Sigmoid colon (tissue), 4 donors: ENCODE measurements around the gene ASPHD2.

Source experiments
- EP300 ChIP-seq, 4 donors: sonication (generic); formaldehyde crosslinking; IDR thresholded peaks; one replicate each; pipeline ENCODE4 v1.6.1; 2017; ENCODE audit warnings: antibody characterized with exemption in 4 of 4
- POLR2A ChIP-seq, 2 donors: fragments of 450-650 bp; IDR thresholded peaks; one replicate each; pipeline ENCODE4 v1.6.1; 2016; ENCODE audit warnings: antibody characterized with exemption in 2 of 2, mild to moderate bottlenecking in 2 of 2, moderate library complexity in 2 of 2
- POLR2AphosphoS5 ChIP-seq, 4 donors: sonication (generic); formaldehyde crosslinking; IDR thresholded peaks; one replicate each; pipeline ENCODE4 v1.6.1; 2017; ENCODE audit warnings: antibody characterized with exemption in 4 of 4
- TF ChIP-seq, protein P1 (sequence below), 4 experiments: fragments of 450-650 bp in 3 of 4; fragments of 200-600 bp in 1 of 4; IDR thresholded peaks; one replicate each; pipeline ENCODE4 v1.5.1; 2016 to 2019; ENCODE audit warnings: antibody characterized with exemption in 4 of 4, mild to moderate bottlenecking in 3 of 4, moderate library complexity in 2 of 4

DNA sequence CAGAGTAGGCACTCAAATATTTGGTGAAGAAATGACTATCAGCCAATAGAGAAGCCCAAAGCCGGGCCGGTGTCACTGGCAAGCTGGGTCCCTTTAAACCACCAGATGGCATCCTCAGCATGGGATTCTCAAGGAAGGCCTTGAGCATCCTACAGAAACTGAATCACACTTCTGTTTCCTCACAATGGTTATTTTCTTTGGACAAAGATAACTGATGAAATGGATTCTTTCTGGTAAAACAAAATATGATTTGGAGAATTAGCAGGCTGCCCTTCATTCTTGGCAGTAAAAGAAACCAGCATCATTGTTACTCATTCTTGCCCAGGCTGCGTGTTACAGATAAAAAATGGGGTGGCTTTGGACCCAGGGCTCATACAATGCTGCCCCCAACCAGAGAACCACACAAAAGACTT is 30.3 kb upstream of the ASPHD2 start:
- TF ChIP-seq, protein P1, sequence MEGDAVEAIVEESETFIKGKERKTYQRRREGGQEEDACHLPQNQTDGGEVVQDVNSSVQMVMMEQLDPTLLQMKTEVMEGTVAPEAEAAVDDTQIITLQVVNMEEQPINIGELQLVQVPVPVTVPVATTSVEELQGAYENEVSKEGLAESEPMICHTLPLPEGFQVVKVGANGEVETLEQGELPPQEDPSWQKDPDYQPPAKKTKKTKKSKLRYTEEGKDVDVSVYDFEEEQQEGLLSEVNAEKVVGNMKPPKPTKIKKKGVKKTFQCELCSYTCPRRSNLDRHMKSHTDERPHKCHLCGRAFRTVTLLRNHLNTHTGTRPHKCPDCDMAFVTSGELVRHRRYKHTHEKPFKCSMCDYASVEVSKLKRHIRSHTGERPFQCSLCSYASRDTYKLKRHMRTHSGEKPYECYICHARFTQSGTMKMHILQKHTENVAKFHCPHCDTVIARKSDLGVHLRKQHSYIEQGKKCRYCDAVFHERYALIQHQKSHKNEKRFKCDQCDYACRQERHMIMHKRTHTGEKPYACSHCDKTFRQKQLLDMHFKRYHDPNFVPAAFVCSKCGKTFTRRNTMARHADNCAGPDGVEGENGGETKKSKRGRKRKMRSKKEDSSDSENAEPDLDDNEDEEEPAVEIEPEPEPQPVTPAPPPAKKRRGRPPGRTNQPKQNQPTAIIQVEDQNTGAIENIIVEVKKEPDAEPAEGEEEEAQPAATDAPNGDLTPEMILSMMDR (IDR thresholded peaks at IDR 0.05): peak; percentile 29 to 75 (median 65)
- no peak for TF ChIP-seq POLR2AphosphoS5 (IDR thresholded peaks at IDR 0.05)
- TF ChIP-seq EP300 (IDR thresholded peaks at IDR 0.05): no peak
- TF ChIP-seq POLR2A (IDR thresholded peaks at IDR 0.05): no peak
